ENCODE results near the gene CABP5.

DNA sequence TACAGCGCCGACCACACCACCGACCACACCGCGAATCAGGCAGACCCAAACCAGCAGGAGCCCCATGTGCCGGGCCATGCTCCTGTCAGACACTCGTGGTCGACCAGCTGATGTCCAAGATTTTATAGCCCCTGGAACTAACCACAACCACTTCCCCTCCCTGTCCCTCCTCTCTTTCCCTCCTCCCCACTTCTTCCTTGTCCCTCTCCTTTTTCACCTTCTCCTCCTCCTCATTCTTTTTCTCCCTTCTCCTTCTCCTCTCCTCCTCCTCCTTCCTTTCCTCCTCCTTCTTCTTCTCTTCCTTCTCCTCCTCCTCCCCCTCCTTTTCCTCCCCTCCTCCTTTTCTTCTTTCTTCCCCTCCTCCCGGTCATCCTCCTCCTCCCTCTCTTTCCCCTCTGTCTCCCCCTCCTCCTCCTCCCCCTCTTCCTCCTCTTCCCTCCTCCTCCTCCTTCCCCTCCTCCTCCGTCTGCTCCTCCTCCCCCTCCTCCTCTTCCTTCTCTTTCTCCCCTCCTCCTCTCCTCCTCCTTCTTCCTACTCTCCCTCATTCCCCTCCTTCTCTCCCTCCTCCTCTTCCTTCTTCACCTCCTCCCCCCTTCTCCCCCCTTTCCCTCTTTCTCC, 52.6 kb downstream of the CABP5 start:
- TF ChIP-seq, protein P1, sequence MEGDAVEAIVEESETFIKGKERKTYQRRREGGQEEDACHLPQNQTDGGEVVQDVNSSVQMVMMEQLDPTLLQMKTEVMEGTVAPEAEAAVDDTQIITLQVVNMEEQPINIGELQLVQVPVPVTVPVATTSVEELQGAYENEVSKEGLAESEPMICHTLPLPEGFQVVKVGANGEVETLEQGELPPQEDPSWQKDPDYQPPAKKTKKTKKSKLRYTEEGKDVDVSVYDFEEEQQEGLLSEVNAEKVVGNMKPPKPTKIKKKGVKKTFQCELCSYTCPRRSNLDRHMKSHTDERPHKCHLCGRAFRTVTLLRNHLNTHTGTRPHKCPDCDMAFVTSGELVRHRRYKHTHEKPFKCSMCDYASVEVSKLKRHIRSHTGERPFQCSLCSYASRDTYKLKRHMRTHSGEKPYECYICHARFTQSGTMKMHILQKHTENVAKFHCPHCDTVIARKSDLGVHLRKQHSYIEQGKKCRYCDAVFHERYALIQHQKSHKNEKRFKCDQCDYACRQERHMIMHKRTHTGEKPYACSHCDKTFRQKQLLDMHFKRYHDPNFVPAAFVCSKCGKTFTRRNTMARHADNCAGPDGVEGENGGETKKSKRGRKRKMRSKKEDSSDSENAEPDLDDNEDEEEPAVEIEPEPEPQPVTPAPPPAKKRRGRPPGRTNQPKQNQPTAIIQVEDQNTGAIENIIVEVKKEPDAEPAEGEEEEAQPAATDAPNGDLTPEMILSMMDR (IDR thresholded peaks at IDR 0.05; ENCODE audit: low read length) = no peak
- no peak for TF ChIP-seq EZH2 (IDR thresholded peaks at IDR 0.05; ENCODE audit: borderline replicate concordance, low read length)
